MM.1S (cell line): ENCODE results near the gene SH2D1B.

Source experiments
- DNase-seq: peaks from one replicate; pipeline ENCODE4 v3.0.0-alpha.2; 2015
- H2AFZ ChIP-seq: fragments of 300-600 bp; sonication (generic); 2 replicates; pipeline ENCODE4 v1.6.0; 2016; ENCODE audit warnings: antibody characterized with exemption, low read length
- H3F3A ChIP-seq: fragments of 300-600 bp; sonication (generic); 2 replicates; pipeline ENCODE4 v1.6.1; 2016; ENCODE audit warnings: mild to moderate bottlenecking, antibody characterized with exemption, low read length, moderate library complexity, mixed read lengths; ENCODE audit not compliant: insufficient read depth
- H3K27ac ChIP-seq: fragments of 300-600 bp; sonication (generic); 2 replicates; pipeline ENCODE4 v1.5.1; 2016; ENCODE audit warnings: mild to moderate bottlenecking, low read length
- H3K27me3 ChIP-seq: fragments of 300-600 bp; sonication (generic); replicated peaks from 2 replicates; pipeline ENCODE4 v1.6.0; 2016; ENCODE audit warnings: low read length; ENCODE audit not compliant: insufficient read depth
- H3K36me3 ChIP-seq: fragments of 300-600 bp; sonication (generic); replicated peaks from 2 replicates; pipeline ENCODE4 v1.6.1; 2016; ENCODE audit warnings: mild to moderate bottlenecking, low read length, mixed read lengths; ENCODE audit not compliant: insufficient read depth
- H3K4me1 ChIP-seq: fragments of 300-600 bp; sonication (generic); 2 replicates; pipeline ENCODE4 v1.6.1; 2016; ENCODE audit warnings: low read length, mixed read lengths
- H3K4me2 ChIP-seq: fragments of 300-600 bp; sonication (generic); 2 replicates; pipeline ENCODE4 v1.6.0; 2016; ENCODE audit warnings: low read depth, low read length
- H3K4me3 ChIP-seq: fragments of 300-600 bp; sonication (generic); 2 replicates; pipeline ENCODE4 v1.5.1; 2016; ENCODE audit warnings: low read length, mixed read lengths
- H3K79me2 ChIP-seq: fragments of 300-600 bp; sonication (generic); 2 replicates; pipeline ENCODE4 v1.6.1; 2016; ENCODE audit warnings: mixed run types, low read length, mixed read lengths
- H3K9ac ChIP-seq: fragments of 300-600 bp; sonication (generic); 2 replicates; pipeline ENCODE4 v1.6.1; 2016; ENCODE audit warnings: low read length, mixed read lengths
- H3K9me2 ChIP-seq: fragments of 300-600 bp; sonication (generic); replicated peaks from 2 replicates; pipeline ENCODE4 v1.6.1; 2016; ENCODE audit warnings: mild to moderate bottlenecking, low read length, mixed read lengths; ENCODE audit not compliant: insufficient read depth
- H3K9me3 ChIP-seq: fragments of 300-600 bp; sonication (generic); replicated peaks from 2 replicates; pipeline ENCODE4 v1.6.1; 2016; ENCODE audit warnings: mild to moderate bottlenecking, low read length, mixed read lengths; ENCODE audit not compliant: insufficient read depth
- H4K20me1 ChIP-seq: fragments of 300-600 bp; sonication (generic); 2 replicates; pipeline ENCODE4 v1.6.1; 2016; ENCODE audit warnings: mild to moderate bottlenecking, low read length, moderate library complexity, mixed read lengths; ENCODE audit not compliant: insufficient read depth
- EZH2 ChIP-seq: fragments of 300-600 bp; sonication (generic); optimal IDR thresholded peaks from 2 replicates; pipeline ENCODE3; 2017; ENCODE audit warnings: low read depth, mild to moderate bottlenecking, antibody characterized with exemption, low read length, mixed read lengths
- EZH2phosphoT487 ChIP-seq: fragments of 300-600 bp; sonication (generic); IDR thresholded peaks from 2 replicates; pipeline ENCODE4 v1.6.1; 2018; ENCODE audit warnings: antibody characterized with exemption, low read length
- TF ChIP-seq, protein P1 (sequence below): fragments of 300-600 bp; sonication (generic); IDR thresholded peaks from 2 replicates; pipeline ENCODE4 v1.5.1; 2016; ENCODE audit warnings: antibody characterized with exemption, low read length, mixed read lengths

Gene SH2D1B

DNA sequence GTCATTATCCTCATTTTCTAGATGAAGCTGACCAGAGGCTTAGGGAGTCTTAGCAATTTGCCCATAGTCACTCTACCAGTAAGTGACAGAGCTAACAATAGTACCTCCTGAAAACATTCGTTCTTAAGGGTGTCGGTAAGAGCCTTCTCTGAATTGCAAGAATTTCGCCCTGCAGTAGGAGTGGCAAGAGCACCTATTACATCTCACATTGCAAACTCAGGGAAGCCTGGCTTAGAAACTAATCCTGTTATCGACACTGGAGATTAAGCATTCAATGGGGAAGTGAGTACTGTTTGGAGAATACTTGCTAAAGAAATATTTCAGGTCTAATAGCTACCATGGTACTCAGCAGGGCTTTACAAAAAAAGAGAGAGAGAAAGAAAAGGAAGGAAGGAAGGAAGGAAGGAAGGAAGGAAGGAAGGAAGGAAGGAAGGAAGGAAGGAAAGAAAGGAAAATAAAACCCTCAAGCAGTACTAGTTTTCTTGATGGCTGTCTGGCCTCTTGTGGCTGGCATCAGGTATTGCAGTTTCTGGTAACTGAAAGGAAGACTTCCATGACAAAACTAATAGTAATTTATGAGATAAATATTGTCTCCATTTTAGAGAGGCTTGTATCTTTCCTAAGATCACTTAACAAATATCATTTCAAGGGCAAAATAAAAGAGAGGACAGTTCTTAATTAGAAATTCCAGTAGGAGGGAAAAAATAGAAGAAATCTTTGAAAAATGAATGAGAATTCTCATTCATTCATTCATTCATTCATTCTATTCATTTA, 20.0 kb downstream of the SH2D1B start:
- no peaks in the 10 kb centered on the region for H3K27me3 ChIP-seq
- H3K4me1 ChIP-seq = peaks cover 12% of the 10 kb centered on the region
- H3K27ac ChIP-seq = no peak overlapping the region
- H3K79me2 ChIP-seq = no peaks in the 10 kb centered on the region
- no peaks in the 10 kb centered on the region for H3K9me2 ChIP-seq
- no peak for TF ChIP-seq EZH2phosphoT487
- TF ChIP-seq, protein P1, sequence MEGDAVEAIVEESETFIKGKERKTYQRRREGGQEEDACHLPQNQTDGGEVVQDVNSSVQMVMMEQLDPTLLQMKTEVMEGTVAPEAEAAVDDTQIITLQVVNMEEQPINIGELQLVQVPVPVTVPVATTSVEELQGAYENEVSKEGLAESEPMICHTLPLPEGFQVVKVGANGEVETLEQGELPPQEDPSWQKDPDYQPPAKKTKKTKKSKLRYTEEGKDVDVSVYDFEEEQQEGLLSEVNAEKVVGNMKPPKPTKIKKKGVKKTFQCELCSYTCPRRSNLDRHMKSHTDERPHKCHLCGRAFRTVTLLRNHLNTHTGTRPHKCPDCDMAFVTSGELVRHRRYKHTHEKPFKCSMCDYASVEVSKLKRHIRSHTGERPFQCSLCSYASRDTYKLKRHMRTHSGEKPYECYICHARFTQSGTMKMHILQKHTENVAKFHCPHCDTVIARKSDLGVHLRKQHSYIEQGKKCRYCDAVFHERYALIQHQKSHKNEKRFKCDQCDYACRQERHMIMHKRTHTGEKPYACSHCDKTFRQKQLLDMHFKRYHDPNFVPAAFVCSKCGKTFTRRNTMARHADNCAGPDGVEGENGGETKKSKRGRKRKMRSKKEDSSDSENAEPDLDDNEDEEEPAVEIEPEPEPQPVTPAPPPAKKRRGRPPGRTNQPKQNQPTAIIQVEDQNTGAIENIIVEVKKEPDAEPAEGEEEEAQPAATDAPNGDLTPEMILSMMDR = peak; percentile 87
- TF ChIP-seq EZH2 = no peak
- H3K9ac ChIP-seq = no peak overlapping the region
- H2AFZ ChIP-seq = no peak overlapping the region
- no peaks in the 10 kb centered on the region for H3F3A ChIP-seq
- no peaks in the 10 kb centered on the region for H4K20me1 ChIP-seq
- no peak overlapping the region for H3K4me3 ChIP-seq
- H3K9me3 ChIP-seq = no peaks in the 10 kb centered on the region
- peak; percentile 71 for DNase-seq
- no peak overlapping the region for H3K4me2 ChIP-seq
- H3K36me3 ChIP-seq = no peaks in the 10 kb centered on the region

DNA sequence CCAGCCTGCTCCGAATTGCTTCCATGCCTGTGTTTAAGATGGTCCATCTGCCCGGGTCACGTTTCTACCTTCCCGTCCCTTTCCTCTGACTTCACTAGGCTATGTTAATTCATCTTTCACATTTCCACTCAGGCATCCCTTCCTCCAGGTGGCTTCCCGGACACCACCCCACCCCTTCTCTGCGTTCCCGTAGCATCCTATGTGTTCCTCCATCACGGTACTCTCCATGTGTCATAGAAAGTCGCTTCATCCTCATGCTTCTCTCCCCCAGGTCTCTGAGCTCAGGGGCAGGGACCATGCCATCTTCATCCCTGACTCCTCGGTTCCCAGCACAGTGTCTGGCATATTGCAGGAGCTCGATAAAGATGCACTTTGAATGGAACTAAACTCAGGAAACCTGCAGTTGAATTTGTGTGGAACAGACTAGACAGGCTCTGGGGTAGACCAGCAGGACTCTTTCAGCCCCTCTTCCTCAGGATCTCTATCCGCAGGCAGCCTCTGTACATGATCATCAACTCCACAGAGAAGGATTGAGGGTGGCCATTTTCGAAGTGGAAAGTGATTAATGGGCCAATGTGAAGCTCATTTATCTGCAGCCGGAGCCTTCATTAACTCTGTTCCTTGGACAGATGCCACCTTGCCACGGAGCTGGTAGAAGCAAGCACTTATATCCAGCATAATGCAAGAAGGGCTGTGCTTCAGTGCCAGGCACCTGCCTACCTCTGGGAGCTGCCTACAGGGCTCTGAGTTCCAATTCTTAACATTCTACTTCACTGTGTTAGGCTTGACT, 21.3 kb downstream of the SH2D1B start:
- Histone ChIP-seq H3K4me1 (peaks cover 12% of the 10 kb centered on the region), H2AFZ (no peak overlapping the region), H3K9me3 (no peaks in the 10 kb centered on the region), H3K9ac (no peak overlapping the region), H4K20me1 (no peaks in the 10 kb centered on the region), H3K4me2 (no peak overlapping the region), H3K27me3 (no peaks in the 10 kb centered on the region), H3K36me3 (no peaks in the 10 kb centered on the region), H3K79me2 (no peaks in the 10 kb centered on the region), H3K9me2 (no peaks in the 10 kb centered on the region), H3K27ac (no peak overlapping the region), H3K4me3 (no peak overlapping the region), H3F3A (no peaks in the 10 kb centered on the region)
- no peak for DNase-seq
- TF ChIP-seq EZH2 (no peak), EZH2phosphoT487 (no peak)
- TF ChIP-seq, protein P1 = no peak

GRCh38 chr1:162389971-162390370, 22.0 kb downstream of the SH2D1B start:
- Histone ChIP-seq H3K9me2 (no peaks in the 10 kb centered on the region), H3F3A (no peaks in the 10 kb centered on the region), H3K27me3 (no peaks in the 10 kb centered on the region), H3K27ac (no peak overlapping the region), H3K4me3 (no peak overlapping the region), H3K36me3 (no peaks in the 10 kb centered on the region), H2AFZ (no peak overlapping the region), H3K9ac (no peak overlapping the region), H3K79me2 (no peaks in the 10 kb centered on the region), H3K4me1 (peaks cover 12% of the 10 kb centered on the region), H3K4me2 (peak overlapping the region; percentile 29; the same call in 1 of the 2 replicates), H3K9me3 (no peaks in the 10 kb centered on the region), H4K20me1 (no peaks in the 10 kb centered on the region)
- DNase-seq = no peak
- TF ChIP-seq, protein P1 = no peak
- TF ChIP-seq EZH2phosphoT487 (no peak), EZH2 (no peak)
